ENCODE results near the gene SLC5A5.

GRCh38 chr19:17824339-17824738 is 47.4 kb upstream of the SLC5A5 start:
- TF ChIP-seq CTCF (IDR thresholded peaks at IDR 0.05; ENCODE audit: insufficient read depth, low read depth, low read length) (no peak), EZH2 (IDR thresholded peaks at IDR 0.05; ENCODE audit: insufficient read depth, low read length) (no peak)

Measured in astrocyte (in vitro differentiated cells and primary cell).